ENCODE measurements around the gene ZKSCAN1. TPM values are rescaled to one million over a fixed set of nuclear protein-coding genes. Genes with fewer than 3 reads are reported as not detected.

ZKSCAN1 gene
- total RNA-seq, 1 experiment from 2014 or later, result 13.6 TPM

DNA sequence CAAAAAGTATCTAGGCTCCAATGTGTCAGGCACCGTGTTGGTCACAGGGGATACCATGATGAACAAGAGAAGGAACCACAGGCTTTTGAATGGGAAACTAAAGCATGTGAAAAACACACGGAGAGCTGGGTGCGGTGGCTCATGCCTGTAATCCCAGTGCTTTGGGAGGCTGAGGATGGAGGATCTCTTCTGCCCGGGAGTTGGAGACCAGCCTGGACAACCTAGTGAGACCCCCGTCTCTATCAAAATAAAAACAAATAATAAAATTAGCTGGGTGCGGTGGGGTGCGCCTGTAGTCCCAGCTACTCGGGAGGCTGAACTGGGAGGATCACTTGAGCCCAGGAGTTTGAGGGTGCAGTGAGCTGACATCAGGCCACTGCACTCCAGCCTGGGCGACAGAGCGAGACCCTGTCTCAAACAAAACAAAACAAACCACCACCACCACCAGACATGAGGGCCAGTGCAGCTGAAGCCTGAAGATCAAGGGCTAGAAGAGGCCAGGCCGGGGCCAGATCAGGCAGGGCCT is 72.8 kb downstream of the ZKSCAN1 start:
- Histone ChIP-seq H3K27me3 (ENCODE audit: low read length) (no peaks in the 10 kb centered on the region), H3K4me2 (ENCODE audit: low read length) (peak overlapping the region; percentile 86), H3F3A (ENCODE audit: low read length, unreplicated experiment) (no peaks in the 10 kb centered on the region), H3K36me3 (ENCODE audit: low read depth, low read length) (peaks cover 19% of the 10 kb centered on the region), H2AFZ (ENCODE audit: low read length) (peak overlapping the region; percentile 95), H3K4me3 (ENCODE audit: low read length) (peak overlapping the region; percentile 88), H4K20me1 (ENCODE audit: low read length) (peaks cover 4% of the 10 kb centered on the region; the same call in 1 of the 2 replicates), H3K4me1 (ENCODE audit: insufficient read depth, low read length) (peaks cover 29% of the 10 kb centered on the region), H3K9me3 (ENCODE audit: low read length) (no peaks in the 10 kb centered on the region), H3K79me2 (ENCODE audit: low read length) (peaks cover 22% of the 10 kb centered on the region), H3K27ac (ENCODE audit: low read length) (peak overlapping the region; percentile 59), H3K9me2 (replicated peaks; ENCODE audit: low read length) (no peaks in the 10 kb centered on the region), H3K9ac (ENCODE audit: low read length) (peak overlapping the region; percentile 94)
- ChIA-PET POLR2A (ENCODE audit: unreplicated experiment) (no interaction called here), CTCF (no interaction called here)
- TF ChIP-seq EZH2 (IDR thresholded peaks at IDR 0.05; ENCODE audit: low read length, unreplicated experiment), result no peak
- TF ChIP-seq, protein P1, sequence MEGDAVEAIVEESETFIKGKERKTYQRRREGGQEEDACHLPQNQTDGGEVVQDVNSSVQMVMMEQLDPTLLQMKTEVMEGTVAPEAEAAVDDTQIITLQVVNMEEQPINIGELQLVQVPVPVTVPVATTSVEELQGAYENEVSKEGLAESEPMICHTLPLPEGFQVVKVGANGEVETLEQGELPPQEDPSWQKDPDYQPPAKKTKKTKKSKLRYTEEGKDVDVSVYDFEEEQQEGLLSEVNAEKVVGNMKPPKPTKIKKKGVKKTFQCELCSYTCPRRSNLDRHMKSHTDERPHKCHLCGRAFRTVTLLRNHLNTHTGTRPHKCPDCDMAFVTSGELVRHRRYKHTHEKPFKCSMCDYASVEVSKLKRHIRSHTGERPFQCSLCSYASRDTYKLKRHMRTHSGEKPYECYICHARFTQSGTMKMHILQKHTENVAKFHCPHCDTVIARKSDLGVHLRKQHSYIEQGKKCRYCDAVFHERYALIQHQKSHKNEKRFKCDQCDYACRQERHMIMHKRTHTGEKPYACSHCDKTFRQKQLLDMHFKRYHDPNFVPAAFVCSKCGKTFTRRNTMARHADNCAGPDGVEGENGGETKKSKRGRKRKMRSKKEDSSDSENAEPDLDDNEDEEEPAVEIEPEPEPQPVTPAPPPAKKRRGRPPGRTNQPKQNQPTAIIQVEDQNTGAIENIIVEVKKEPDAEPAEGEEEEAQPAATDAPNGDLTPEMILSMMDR (conservative IDR thresholded peaks at IDR 0.05; ENCODE audit: low read depth, low read length), result no peak
- TF ChIP-seq EZH2phosphoT487 (IDR thresholded peaks at IDR 0.05; ENCODE audit: borderline replicate concordance, low read length), result no peak
- DNase-seq (no peak), ATAC-seq (no peak; the same call in 1 of the 2 replicates)
- BruUV-seq (replicated peaks), result no TSS peak
- intact Hi-C loops (cut with micrococcal nuclease), result no loop called here

DNA sequence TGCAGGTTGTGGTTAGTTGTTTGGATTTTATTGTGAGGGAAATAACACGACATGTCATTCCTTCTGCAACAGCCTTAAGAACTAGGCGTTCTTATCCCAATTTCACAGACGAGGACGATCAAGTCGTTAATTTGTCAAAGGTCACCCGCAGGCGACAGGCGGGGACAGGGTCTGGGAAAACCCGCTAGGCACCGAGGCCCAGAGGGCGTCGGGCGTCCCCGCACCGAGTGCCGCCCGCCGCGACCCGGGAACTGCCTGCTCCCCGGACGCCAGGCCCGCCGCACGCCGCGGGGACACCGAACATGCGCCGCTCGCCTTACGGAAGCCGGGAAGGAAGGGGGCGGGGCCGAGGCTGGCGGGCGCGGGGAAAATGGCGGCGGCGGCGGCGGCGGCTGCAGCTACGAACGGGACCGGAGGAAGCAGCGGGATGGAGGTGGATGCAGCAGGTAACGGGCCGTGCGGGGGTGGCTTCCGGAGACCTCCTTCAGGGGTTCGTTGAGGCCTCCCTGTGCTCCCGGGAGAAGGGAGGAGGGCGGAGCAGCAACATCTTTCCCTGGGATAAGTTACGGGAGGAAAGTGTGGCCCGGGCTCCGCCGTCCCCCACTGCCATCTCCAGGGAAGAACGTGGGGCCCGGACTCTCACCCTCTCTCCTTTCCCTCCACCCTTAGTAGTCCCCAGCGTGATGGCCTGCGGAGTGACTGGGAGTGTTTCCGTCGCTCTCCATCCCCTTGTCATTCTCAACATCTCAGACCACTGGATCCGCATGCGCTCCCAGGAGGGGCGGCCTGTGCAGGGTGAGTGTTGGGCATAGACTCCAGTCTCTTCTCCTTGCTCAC is 73.4 kb downstream of the ZKSCAN1 start, which contains the start of gene COPS6:
COPS6 (plus strand) TSS at position 349 of the 837 bp plus-strand sequence; CDS start at position 371, 22 bp downstream.
- intact Hi-C loops (cut with micrococcal nuclease), result loop anchor here (1.0 kb wide), 1 partner anchor 11 kb away; no protein-coding TSS in a partner anchor
- Histone ChIP-seq H2AFZ (ENCODE audit: low read length) (peak within 1 kb of the TSS; percentile 95), H3K9me2 (replicated peaks; ENCODE audit: low read length) (no peaks in the 10 kb centered on the region), H3K4me1 (ENCODE audit: insufficient read depth, low read length) (peaks cover 29% of the 10 kb centered on the region), H3K4me3 (ENCODE audit: low read length) (peak within 1 kb of the TSS; percentile 88), H4K20me1 (ENCODE audit: low read length) (peaks cover 4% of the 10 kb centered on the region; the same call in 1 of the 2 replicates), H3K9ac (ENCODE audit: low read length) (peak within 1 kb of the TSS; percentile 94), H3K27ac (ENCODE audit: low read length) (peak within 1 kb of the TSS; percentile 59), H3K79me2 (ENCODE audit: low read length) (peaks cover 22% of the 10 kb centered on the region), H3K27me3 (ENCODE audit: low read length) (no peaks in the 10 kb centered on the region), H3K4me2 (ENCODE audit: low read length) (peak within 1 kb of the TSS; percentile 86), H3F3A (ENCODE audit: low read length, unreplicated experiment) (no peaks in the 10 kb centered on the region), H3K36me3 (ENCODE audit: low read depth, low read length) (peaks cover 26% of the 10 kb centered on the region), H3K9me3 (ENCODE audit: low read length) (no peaks in the 10 kb centered on the region)
- DNase-seq (peak; percentile 63), ATAC-seq (peak; percentile 60)
- TSS peak; percentile 65 for BruUV-seq (replicated peaks)
- POLR2A ChIA-PET (ENCODE audit: unreplicated experiment), result no interaction called here
- CTCF ChIA-PET, result no interaction called here
- no peak for TF ChIP-seq EZH2 (IDR thresholded peaks at IDR 0.05; ENCODE audit: low read length, unreplicated experiment)
- TF ChIP-seq EZH2phosphoT487 (IDR thresholded peaks at IDR 0.05; ENCODE audit: borderline replicate concordance, low read length), result no peak
- TF ChIP-seq, protein P1 (conservative IDR thresholded peaks at IDR 0.05; ENCODE audit: low read depth, low read length), result no peak

All from PC-3 (cell line).